OCI-LY3 (cell line): Measurements from ENCODE around the gene LDLRAD4.

Experiments
- EZH2phosphoT487 ChIP-seq: fragments of 200-600 bp; shearing (Covaris generic); IDR thresholded peaks from 2 replicates; pipeline ENCODE4 v1.6.1; 2018; ENCODE audit warnings: antibody characterized with exemption, mixed run types, low read depth
- TF ChIP-seq, protein P1 (sequence below): fragments of 200-600, 300-600 bp; sonication (generic); IDR thresholded peaks from 2 replicates; pipeline ENCODE4 v1.5.1; 2014; ENCODE audit warnings: antibody characterized with exemption, low read length, low read depth

DNA sequence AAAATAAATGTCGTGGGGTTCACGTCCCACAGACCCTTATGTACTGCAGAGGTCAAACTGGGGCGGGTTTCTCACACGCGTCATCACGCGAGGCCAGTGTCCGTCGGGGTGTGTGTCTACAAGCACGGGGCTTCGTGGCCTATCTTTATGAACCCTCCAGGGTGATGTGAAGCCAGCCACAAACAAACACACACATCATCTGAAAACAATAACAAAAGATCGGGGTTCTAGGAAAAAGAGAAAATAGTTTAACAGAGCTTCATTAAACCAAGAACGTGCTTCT, 23.3 kb downstream of the LDLRAD4 start:
- TF ChIP-seq, protein P1, sequence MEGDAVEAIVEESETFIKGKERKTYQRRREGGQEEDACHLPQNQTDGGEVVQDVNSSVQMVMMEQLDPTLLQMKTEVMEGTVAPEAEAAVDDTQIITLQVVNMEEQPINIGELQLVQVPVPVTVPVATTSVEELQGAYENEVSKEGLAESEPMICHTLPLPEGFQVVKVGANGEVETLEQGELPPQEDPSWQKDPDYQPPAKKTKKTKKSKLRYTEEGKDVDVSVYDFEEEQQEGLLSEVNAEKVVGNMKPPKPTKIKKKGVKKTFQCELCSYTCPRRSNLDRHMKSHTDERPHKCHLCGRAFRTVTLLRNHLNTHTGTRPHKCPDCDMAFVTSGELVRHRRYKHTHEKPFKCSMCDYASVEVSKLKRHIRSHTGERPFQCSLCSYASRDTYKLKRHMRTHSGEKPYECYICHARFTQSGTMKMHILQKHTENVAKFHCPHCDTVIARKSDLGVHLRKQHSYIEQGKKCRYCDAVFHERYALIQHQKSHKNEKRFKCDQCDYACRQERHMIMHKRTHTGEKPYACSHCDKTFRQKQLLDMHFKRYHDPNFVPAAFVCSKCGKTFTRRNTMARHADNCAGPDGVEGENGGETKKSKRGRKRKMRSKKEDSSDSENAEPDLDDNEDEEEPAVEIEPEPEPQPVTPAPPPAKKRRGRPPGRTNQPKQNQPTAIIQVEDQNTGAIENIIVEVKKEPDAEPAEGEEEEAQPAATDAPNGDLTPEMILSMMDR: no peak
- TF ChIP-seq EZH2phosphoT487: no peak
